CD4-positive, alpha-beta T cell treated with Interferon alpha-2 for 1 hour (primary cell): ENCODE measurements around the gene OR2L8.

ENCODE experiments used
- DNase-seq, 2 donors: peaks; one replicate each; pipeline ENCODE4 v3.0.0-alpha.2; 2020 to 2022

OR2L8 gene

DNA sequence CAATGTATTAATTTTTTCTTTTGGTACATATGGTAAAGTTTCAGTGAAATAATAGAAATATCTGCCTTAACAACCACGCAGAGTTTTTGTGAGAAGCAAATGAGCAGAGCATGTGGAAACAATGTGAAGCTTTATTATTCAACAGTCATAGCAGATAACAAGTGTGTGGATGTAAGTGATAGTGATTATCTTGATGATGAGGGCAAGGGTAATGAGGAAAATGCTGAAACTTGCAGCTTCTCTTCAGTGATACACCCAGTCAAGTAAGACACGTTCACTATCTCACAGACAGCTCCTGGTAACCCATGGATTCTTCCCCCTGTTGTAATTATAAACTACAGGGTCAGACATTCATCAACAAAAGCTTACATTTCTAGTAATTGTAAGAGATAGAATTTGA, 50.2 kb downstream of the OR2L8 start:
- no peak for DNase-seq
